GM21528 (cell line): ENCODE measurements around the gene CHPF2.

ENCODE experiments used
- ATAC-seq: cut with Tn5 transposase; IDR thresholded peaks from one replicate; pipeline ENCODE4 v1.9.1; 2021; ENCODE audit warnings: mild to moderate bottlenecking, moderate library complexity; ENCODE audit not compliant: unreplicated experiment, low FRiP score

The CHPF2 gene

DNA sequence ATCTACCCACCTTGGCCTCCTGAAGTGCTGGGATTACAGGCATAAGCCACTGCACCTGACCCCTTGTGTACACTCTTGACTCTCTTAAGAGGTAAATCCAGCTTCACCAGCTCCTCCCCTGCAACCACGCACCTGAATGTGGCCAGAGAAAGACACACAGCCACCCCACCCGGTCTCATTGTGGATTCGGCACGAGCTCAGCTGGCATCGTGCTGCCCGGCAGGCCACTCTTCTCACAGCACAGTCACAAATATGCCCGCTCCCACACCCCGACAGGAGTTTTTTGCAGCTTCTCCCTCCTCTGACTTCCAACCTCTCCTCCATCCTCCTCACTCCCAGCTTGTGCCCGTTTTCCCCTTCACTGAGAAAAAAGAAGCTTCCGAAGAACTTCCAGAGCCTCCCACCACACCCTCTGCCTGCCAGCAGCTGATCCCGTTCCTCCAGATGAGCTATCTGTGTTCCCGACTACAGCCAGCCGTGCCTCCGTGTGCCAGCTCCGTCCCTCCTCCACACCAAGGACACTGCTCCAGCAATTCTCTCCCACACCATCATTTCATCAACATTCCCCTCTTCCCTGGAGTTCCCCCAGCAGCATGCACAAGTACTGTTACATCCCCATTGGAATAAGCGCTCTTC is 24.2 kb downstream of the CHPF2 start:
- ATAC-seq: no peak

- ATAC-seq: no peak
These were observed 25.7 kb downstream of the CHPF2 start for GRCh38 chr7:151257990-151258389.

DNA sequence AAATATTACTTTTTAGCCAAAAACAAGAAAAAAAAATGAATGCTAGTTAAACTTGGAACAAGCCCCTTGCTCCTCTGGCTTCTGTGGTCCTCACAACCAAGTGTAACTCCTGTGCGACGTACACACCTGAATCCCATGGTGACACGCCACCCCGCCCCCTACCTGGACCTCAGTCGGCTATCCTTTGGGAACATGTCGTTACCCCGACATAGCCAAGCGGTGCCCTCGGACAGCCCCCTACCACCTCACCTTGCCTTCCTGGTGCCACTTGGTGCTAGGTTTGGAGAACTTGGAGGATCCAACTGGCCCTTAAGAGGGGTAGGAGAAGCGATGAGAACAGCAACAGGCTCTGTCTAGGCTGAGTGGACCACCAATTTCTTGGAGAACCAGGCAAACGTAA is 28.2 kb downstream of the CHPF2 start:
- ATAC-seq: no peak

DNA sequence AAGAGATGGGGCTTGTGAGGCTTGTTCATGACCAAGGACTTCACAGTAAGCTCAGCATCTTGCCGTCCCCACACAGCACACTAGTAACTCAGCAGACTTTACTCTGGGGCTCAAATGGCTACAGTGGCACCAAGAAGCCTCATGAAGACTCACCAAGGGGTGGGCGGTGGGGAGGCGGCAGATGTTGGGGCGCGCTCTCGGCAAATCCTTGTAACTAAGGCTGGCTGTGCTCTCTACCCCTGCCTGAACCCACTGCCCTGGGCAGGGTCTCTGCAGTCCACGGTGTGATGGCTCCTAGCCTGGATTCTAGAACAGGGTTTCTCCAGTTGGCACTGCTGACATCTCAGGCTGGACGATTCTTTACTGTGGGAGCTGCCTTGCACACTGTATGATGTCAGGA is 28.6 kb downstream of the CHPF2 start:
- no peak for ATAC-seq

GRCh38 chr7:151261529-151261928 is 29.2 kb downstream of the CHPF2 start:
- no peak for ATAC-seq

GRCh38 chr7:151264615-151265014 is 32.3 kb downstream of the CHPF2 start:
- ATAC-seq: no peak

DNA sequence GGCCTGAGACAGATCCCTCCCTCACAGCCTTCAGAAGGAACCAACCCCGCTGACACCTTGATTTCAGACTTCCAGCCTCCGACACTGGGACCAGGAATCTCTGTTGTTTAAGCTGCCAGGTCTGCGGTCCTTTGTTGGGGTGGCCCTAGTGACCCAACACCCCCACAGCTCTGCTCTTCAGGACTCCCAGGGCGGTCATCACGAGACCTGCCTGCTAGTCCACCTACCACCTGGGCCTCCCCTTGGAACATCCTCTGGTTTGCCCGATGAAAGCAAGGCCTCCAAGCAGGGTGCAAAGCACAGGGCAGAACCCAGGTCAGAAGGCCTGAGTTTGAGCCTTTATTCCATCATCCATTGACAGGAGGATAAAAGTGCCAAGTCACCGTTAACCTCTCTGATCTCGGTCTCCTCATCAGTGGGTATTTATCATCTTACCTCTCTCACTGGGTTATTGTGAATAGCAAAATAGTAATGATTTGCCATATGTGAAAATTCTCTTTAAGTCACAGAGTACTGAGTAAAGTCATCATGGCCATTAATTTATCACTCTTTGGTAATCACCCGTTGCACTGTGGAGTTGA is 33.2 kb downstream of the CHPF2 start:
- no peak for ATAC-seq

- ATAC-seq: no peak
These were observed 37.2 kb downstream of the CHPF2 start for GRCh38 chr7:151269511-151269910.

- no peak for ATAC-seq
These were observed 39.5 kb downstream of the CHPF2 start for GRCh38 chr7:151271699-151272355.

GRCh38 chr7:151272405-151272804 is 40.1 kb downstream of the CHPF2 start:
- ATAC-seq: no peak

DNA sequence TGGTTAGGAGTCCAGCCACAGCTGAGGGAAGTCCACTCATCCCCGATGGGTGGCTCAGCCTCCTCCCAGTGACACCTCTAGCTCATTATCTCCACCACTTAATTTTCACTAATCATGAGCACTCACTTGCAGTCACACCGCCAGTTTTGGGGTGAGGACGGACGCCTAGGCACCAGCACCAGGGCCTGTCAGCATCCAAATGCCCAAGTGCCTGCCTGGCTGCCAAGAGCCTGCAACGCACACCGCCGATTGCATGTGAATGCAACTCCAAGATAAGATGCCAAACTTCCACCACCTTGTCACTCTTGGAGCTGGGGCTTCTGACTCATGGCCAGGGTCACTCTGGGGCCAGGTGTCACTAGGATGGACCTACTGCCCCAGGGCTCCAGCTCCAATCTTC is 40.6 kb downstream of the CHPF2 start:
- no peak for ATAC-seq

DNA sequence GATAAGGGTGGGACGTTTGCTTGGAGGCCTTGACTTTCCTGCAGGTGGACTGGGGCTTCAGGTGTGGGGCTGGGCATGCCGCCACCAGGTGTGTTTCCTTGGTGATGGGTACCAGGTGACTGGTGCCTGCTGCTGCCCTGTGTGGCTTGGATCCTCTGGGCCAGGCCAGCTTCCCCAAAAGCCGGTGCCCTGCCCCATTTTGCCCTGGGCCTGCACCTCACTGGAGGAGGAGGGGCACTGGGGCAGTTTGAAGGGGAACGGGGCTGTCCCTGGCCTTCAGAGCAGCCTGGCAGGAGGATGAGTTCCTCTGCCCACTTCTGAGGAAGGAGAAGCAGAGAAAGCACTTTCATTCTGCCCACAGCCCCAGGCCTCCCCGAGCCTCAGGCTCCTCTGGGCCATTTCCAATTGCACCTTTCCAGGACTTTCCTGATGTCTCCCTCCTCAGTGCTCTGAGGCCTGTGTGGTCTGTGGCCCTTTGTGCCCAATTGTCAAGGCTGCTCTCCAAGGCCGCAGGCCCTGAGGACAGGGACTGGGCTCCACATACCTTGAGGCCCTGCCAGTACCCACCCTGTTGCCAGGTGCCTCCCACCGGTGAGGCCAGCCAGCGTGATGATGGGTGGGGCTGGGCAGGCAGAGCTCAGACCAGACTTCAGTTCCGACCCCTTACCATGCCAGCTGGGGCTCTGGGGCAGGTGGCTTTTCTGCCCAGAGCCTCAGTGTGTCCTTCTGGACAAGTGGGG is 41.5 kb downstream of the CHPF2 start:
- ATAC-seq: no peak

DNA sequence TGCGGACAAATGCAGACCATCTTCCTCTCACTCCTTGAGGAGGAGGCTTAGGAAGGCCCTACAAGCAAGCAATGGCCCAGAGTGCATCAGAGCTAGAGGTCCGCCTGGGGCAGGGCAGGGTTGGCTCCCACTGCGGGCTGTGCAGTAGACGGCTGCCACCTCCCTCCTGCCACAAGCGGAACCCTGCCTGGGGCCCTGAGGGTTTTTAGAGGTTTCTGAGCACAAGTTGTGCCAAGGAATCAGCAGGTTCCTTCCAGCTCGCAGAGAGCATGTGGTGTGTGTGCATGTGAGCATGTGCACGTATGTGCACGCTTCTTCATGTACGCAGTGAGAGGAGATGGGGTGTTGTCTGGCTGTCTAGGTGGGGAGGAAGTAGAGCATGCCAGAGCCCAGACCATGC is 42.1 kb downstream of the CHPF2 start:
- ATAC-seq: no peak

DNA sequence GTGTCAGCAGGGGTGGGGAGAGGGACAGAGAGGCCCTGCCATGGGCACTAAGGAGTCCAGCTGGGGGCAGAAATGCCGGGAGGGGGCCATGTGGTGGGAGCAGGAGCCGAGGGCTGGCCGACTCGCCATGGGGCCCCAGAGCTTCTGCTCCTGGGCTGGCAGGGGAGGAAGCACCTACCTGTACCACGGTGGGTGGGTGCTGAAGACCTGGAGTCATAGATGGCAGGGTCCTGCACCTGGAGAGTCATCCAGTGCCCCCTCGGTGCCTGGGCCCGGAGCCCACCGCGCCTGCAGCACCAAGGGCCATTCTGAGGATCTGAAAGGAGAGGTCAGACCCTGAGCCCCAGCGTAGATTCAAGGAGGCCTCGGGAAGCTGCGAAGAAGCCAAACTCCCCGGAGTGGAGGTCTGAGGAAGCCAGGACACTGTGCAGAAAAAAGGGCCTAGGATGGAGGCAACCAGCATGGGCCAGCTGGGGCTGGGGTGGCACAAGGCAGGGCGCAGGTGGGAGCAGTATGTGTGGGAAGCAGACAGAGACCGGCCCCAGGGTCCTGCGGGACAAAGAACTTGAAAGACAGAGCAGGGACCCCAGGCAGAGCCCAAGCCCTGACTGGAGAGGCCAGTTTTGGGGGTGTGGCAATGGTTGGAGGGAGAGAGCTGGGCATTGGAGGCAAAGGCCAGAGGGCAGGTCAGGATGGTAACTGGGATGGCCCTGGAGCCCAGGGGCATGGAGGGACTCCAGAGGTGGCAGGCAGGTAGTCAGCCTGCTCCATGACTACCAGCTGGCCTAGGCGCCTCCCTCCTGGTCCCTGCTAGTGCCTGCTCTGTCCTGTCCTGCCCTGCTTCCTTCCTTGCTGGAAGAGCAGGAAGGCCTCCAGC is 42.9 kb downstream of the CHPF2 start:
- ATAC-seq: no peak

- ATAC-seq: no peak
These were observed 43.7 kb downstream of the CHPF2 start for GRCh38 chr7:151275813-151276577.

GRCh38 chr7:151276666-151277590 is 44.6 kb downstream of the CHPF2 start:
- peak; percentile 56 for ATAC-seq

DNA sequence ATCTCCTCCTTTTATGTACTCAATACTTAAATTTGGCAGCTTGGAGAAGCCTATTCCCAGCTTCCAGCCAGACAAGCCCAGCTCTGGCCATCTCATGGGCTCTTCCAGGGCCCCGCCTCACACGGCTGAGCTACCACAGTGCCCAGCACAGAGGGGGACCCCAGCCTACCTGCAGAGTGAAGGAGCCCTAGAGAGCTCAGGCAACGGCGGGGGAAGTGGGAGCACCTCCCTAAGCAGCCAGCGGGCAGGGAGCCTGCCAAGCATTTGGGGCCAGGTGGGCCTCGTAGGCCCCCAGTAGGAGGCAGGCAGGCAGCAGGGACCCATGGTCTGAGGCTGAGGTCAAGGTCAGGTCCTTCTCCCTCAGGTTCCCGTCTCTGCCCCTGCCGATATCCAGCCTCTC is 45.3 kb downstream of the CHPF2 start:
- ATAC-seq: no peak

DNA sequence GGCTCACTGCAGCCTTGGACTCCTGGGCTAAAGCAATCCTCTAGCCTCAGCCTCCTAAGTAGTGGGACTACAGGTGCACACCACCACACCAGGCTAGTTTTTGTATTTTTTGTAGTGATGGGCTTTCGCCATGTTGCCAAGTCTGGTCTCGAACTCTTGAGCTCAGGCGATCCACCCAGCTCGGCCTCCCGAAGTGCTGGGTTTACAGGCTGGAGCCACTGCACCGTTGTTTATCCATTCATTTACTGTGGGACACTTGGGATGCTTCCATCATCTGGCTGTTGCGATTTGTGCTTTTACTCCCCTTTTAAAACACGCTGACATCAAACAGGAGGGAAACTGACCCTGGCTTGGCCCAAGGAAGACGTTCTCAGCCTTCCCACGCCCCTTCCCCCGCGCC is 46.7 kb downstream of the CHPF2 start:
- no peak for ATAC-seq

GRCh38 chr7:151279868-151280267 is 47.6 kb downstream of the CHPF2 start:
- no peak for ATAC-seq
